Upper lobe of left lung (tissue), 4 donors: ENCODE data around the gene KCNJ6.

Experiments used
- CTCF ChIP-seq, 6 experiments: fragments of 450-650 bp in 4 of 6; fragments of 200-600 bp in 2 of 6; sonication (generic) in 2 of 6; IDR thresholded peaks; one replicate each; pipeline ENCODE4 v1.5.1; 2016 to 2019; ENCODE audit warnings: antibody characterized with exemption in 6 of 6
- EP300 ChIP-seq, 4 donors: sonication (generic); formaldehyde crosslinking; IDR thresholded peaks; one replicate each; pipeline ENCODE4 v1.5.1; 2017; ENCODE audit warnings: antibody characterized with exemption in 4 of 4, control low read depth in 2 of 4
- POLR2A ChIP-seq, 4 donors: fragments of 450-650 bp; IDR thresholded peaks; one replicate each; pipeline ENCODE4 v1.5.1; 2016 to 2017; ENCODE audit warnings: antibody characterized with exemption in 4 of 4, mild to moderate bottlenecking in 2 of 4
- POLR2AphosphoS5 ChIP-seq, 2 donors: sonication (generic); formaldehyde crosslinking; IDR thresholded peaks; one replicate each; pipeline ENCODE4 v1.5.1; 2017; ENCODE audit warnings: antibody characterized with exemption in 2 of 2

- TF ChIP-seq EP300 (IDR thresholded peaks at IDR 0.05) (no peak), POLR2AphosphoS5 (IDR thresholded peaks at IDR 0.05) (no peak), CTCF (IDR thresholded peaks at IDR 0.05) (no peak), POLR2A (IDR thresholded peaks at IDR 0.05) (no peak)
These were observed 248.9 kb downstream of the KCNJ6 start for GRCh38 chr21:37667380-37667779.
